IPS-18a (cell line): ENCODE results near the gene BMI1.
A peak's percentile ranks its signal among the peaks of the same experiment; 100 is the strongest.
"Not testable (repeated sequence)": the region's sequence is repeated elsewhere in the genome, so short reads cannot be mapped to it uniquely, and the experiment has no call there.

ENCODE experiments used
- H3K27ac ChIP-seq: one replicate; pipeline ENCODE4 v1.5.1; 2013; ENCODE audit warnings: low read length
- H3K27me3 ChIP-seq: one replicate; pipeline ENCODE4 v1.6.1; 2013; ENCODE audit warnings: mild to moderate bottlenecking, low read length; ENCODE audit not compliant: control insufficient read depth, insufficient read depth
- H3K36me3 ChIP-seq: one replicate; pipeline ENCODE4 v1.6.1; 2013; ENCODE audit warnings: low read depth, low read length; ENCODE audit not compliant: control insufficient read depth
- H3K4me1 ChIP-seq: one replicate; pipeline ENCODE4 v1.6.1; 2013; ENCODE audit warnings: low read depth, low read length; ENCODE audit not compliant: control insufficient read depth
- H3K4me3 ChIP-seq: one replicate; pipeline ENCODE4 v1.5.1; 2013; ENCODE audit warnings: low read length
- H3K9ac ChIP-seq: one replicate; pipeline ENCODE4 v1.6.1; 2013; ENCODE audit warnings: mild to moderate bottlenecking, low read length, moderate library complexity
- H3K9me3 ChIP-seq: one replicate; pipeline ENCODE4 v1.6.1; 2013; ENCODE audit warnings: low read depth, low read length; ENCODE audit not compliant: control insufficient read depth

BMI1 gene

GRCh38 chr10:22341926-22342196 lies 21.0 kb downstream of the BMI1 start:
- Histone ChIP-seq H3K9me3 (no peaks in the 10 kb centered on the region), H3K27me3 (peaks cover 99% of the 10 kb centered on the region), H3K4me3 (no peak overlapping the region), H3K27ac (no peak overlapping the region), H3K9ac (no peak overlapping the region), H3K4me1 (peaks cover 11% of the 10 kb centered on the region), H3K36me3 (no peaks in the 10 kb centered on the region)

DNA sequence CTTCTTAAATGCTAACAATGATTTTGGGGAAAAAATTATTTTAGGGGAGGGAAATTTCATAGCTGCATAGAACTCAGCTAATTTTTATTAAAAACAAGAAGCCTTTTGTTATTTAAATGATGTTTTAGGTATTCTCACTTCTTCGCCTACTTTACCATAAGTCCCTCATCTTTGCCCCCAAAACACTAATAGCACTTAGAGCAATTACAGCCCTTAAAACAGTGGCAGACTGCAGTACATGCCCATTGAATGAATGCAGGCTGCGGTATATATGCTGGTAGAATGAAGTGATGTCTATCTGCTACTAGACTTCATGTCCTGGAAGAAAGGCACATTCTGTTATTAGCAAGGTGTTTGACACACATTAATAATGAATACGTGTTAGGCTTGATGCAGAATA lies 21.5 kb downstream of the BMI1 start:
- H3K9me3 ChIP-seq: no peaks in the 10 kb centered on the region
- H3K9ac ChIP-seq: no peak overlapping the region
- peaks cover 8% of the 10 kb centered on the region for H3K4me1 ChIP-seq
- peaks cover 99% of the 10 kb centered on the region for H3K27me3 ChIP-seq
- H3K36me3 ChIP-seq: no peaks in the 10 kb centered on the region
- no peak overlapping the region for H3K4me3 ChIP-seq
- no peak overlapping the region for H3K27ac ChIP-seq

GRCh38 chr10:22343731-22344130 lies 22.8 kb downstream of the BMI1 start:
- peaks cover 8% of the 10 kb centered on the region for H3K4me1 ChIP-seq
- no peak overlapping the region for H3K27ac ChIP-seq
- H3K9ac ChIP-seq: no peak overlapping the region
- no peaks in the 10 kb centered on the region for H3K9me3 ChIP-seq
- no peak overlapping the region for H3K4me3 ChIP-seq
- peaks cover 99% of the 10 kb centered on the region for H3K27me3 ChIP-seq
- no peaks in the 10 kb centered on the region for H3K36me3 ChIP-seq

DNA sequence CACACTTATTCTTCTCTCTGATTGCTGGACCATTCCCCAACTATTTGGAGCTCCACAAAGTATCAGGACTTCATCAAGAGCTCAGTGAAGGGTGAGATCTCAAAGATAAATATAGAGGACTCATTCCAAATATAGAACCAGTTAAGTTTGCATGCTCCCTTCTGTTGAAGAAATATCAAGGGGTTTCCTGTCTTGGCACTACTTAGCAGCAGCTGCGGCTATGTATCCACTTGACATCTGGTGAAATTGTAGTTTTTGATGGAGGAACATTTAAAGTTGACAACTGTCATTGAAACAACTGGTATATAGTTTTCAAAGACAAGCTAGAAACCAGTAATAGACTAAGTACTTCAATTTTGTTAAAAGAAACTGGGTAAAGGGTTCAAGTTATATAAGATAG lies 23.4 kb downstream of the BMI1 start:
- Histone ChIP-seq H3K36me3 (no peaks in the 10 kb centered on the region), H3K4me1 (peaks cover 8% of the 10 kb centered on the region), H3K4me3 (no peak overlapping the region), H3K9ac (no peak overlapping the region), H3K27ac (no peak overlapping the region), H3K9me3 (no peaks in the 10 kb centered on the region), H3K27me3 (peaks cover 96% of the 10 kb centered on the region)

GRCh38 chr10:22344781-22345300 lies 23.9 kb downstream of the BMI1 start:
- Histone ChIP-seq H3K9ac (no peak overlapping the region), H3K27ac (no peak overlapping the region), H3K4me1 (peaks cover 6% of the 10 kb centered on the region), H3K4me3 (peak overlapping the region; percentile 58), H3K36me3 (no peaks in the 10 kb centered on the region), H3K9me3 (no peaks in the 10 kb centered on the region), H3K27me3 (peaks cover 90% of the 10 kb centered on the region)

- Histone ChIP-seq H3K4me3 (peak within 1 kb of the TSS; percentile 58), H3K9me3 (no peaks in the 10 kb centered on the region), H3K9ac (no peak within 1 kb of the TSS), H3K4me1 (peaks cover 3% of the 10 kb centered on the region), H3K27ac (no peak within 1 kb of the TSS), H3K27me3 (peaks cover 84% of the 10 kb centered on the region), H3K36me3 (no peaks in the 10 kb centered on the region)
Observed at GRCh38 chr10:22345301-22346095, 24.6 kb downstream of the BMI1 start, which contains the start of gene SPAG6. SPAG6 (plus strand) TSS chr10:22345496; CDS start chr10:22345612, 116 bp downstream.

DNA sequence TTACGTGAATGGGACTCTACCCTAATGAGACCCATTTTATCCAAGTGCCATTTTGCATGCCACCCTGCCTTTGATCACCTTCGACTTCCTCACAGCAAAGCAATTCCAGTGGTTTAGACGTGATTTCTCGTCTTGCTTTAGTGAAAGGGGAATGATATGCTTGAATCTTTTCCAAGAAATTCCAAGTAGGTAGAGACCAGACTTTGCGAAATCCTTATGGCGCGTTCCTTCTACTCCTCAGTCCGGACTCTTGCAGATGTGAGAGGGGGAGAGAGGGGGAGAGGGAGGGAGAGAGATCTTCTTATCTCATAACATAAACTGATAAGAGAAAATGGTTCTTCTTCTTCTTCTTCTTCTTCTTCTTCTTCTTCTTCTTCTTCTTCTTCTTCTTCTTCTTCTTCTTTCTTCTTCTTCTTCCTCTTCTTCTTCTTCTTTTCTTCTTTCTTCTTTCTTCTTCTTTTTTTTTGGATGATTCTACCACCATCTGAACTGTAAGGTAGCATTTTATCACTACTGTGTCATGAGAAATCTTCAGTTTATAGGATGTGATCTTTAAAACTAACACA lies 25.3 kb downstream of the BMI1 start:
- Histone ChIP-seq H3K27me3 (peaks cover 78% of the 10 kb centered on the region), H3K4me1 (peaks cover 3% of the 10 kb centered on the region), H3K9me3 (no peaks in the 10 kb centered on the region), H3K9ac (no peak overlapping the region), H3K27ac (no peak overlapping the region), H3K36me3 (no peaks in the 10 kb centered on the region), H3K4me3 (peak overlapping the region; percentile 58)

GRCh38 chr10:22349755-22350154 lies 28.9 kb downstream of the BMI1 start:
- no peak overlapping the region for H3K27ac ChIP-seq
- no peaks in the 10 kb centered on the region for H3K9me3 ChIP-seq
- peaks cover 42% of the 10 kb centered on the region for H3K27me3 ChIP-seq
- H3K4me3 ChIP-seq: no peak overlapping the region
- peaks cover 3% of the 10 kb centered on the region for H3K4me1 ChIP-seq
- no peaks in the 10 kb centered on the region for H3K36me3 ChIP-seq
- no peak overlapping the region for H3K9ac ChIP-seq

GRCh38 chr10:22351131-22351703 lies 30.3 kb downstream of the BMI1 start:
- Histone ChIP-seq H3K27ac (no peak overlapping the region), H3K9me3 (no peaks in the 10 kb centered on the region), H3K36me3 (no peaks in the 10 kb centered on the region)

GRCh38 chr10:22356324-22356873 lies 35.5 kb downstream of the BMI1 start:
- no peaks in the 10 kb centered on the region for H3K36me3 ChIP-seq
- H3K4me1 ChIP-seq: no peaks in the 10 kb centered on the region
- H3K27me3 ChIP-seq: no peaks in the 10 kb centered on the region
- no peak overlapping the region for H3K4me3 ChIP-seq
- H3K9me3 ChIP-seq: no peaks in the 10 kb centered on the region
- H3K27ac ChIP-seq: no peak overlapping the region
- no peak overlapping the region for H3K9ac ChIP-seq

More at GRCh38 chr10:22351131-22351703, 30.3 kb downstream of the BMI1 start:
- no peaks in the 10 kb centered on the region for H3K4me1 ChIP-seq
- H3K4me3 ChIP-seq: no peak overlapping the region
- no peak overlapping the region for H3K9ac ChIP-seq
- peaks cover 28% of the 10 kb centered on the region for H3K27me3 ChIP-seq

GRCh38 chr10:22357770-22358169 lies 36.9 kb downstream of the BMI1 start:
- not testable (repeated sequence) for H3K27ac ChIP-seq, H3K9ac ChIP-seq, H3K27me3 ChIP-seq, H3K4me3 ChIP-seq, H3K36me3 ChIP-seq, H3K4me1 ChIP-seq, H3K9me3 ChIP-seq
